ENCODE results near the gene IGFBPL1. TPM values are rescaled to one million over a fixed set of nuclear protein-coding genes. Genes with fewer than 3 reads are reported as not detected.

The IGFBPL1 gene
- total and polyA plus RNA-seq, 4 donors = 0.08 TPM; not detected in 3

DNA sequence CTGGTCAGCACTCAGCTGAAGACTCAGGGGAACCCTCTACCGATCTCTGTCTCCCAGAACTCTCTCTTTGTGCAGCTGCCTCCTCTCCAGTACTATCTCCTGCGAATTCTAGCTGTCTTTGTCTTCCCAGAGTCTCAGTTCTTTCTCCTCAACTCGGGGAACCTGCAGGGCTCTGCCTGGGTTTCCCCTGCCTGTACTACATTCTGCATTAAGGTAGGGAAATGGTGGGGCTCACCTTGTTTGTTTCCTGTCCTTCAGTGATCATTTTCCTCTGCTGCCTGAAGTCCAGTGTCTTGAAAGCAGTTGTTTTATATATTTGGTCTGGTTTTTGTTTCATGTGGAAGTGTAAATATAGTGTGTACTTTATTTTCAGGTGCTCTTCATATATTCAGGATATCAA, 43.1 kb upstream of the IGFBPL1 start:
- no peaks in the 10 kb centered on the region for H3K27me3 ChIP-seq (ENCODE audit: control insufficient read depth in 4 of 4, insufficient read depth in 4 of 4, low read length in 3 of 4)
- no peaks in the 10 kb centered on the region for H3K4me1 ChIP-seq (ENCODE audit: control insufficient read depth in 4 of 4, insufficient read depth in 4 of 4, low read length in 3 of 4)
- 60% methylated on average over 3 of the region's 3 CpGs for WGBS
- H3K4me3 ChIP-seq (ENCODE audit: low read depth in 1 of 3, low read length in 3 of 3) = no peak overlapping the region
- DNase-seq (ENCODE audit: low spot score) = no peak
- TF ChIP-seq RAD21 (IDR thresholded peaks at IDR 0.05) (no peak), NR2F2 (IDR thresholded peaks at IDR 0.05) (no peak)
- H3K9me3 ChIP-seq (ENCODE audit: control insufficient read depth in 4 of 4, low read length in 3 of 4) = no peaks in the 10 kb centered on the region
- no peak overlapping the region for H3K27ac ChIP-seq (ENCODE audit: low read depth in 1 of 2, low read length in 2 of 2)
- H3K9ac ChIP-seq (ENCODE audit: low read depth in 1 of 2, low read length in 2 of 2) = no peak overlapping the region
- no peaks in the 10 kb centered on the region for H3K36me3 ChIP-seq (ENCODE audit: control insufficient read depth in 4 of 4, insufficient read depth in 3 of 4, low read depth in 1 of 4, low read length in 3 of 4)

- Histone ChIP-seq H3K9me3 (ENCODE audit: control insufficient read depth in 4 of 4, low read length in 3 of 4) (peaks cover 0 to 11% (median under 1%) of the 10 kb centered on the region in 4 donors), H3K4me1 (ENCODE audit: control insufficient read depth in 4 of 4, insufficient read depth in 4 of 4, low read length in 3 of 4) (no peaks in the 10 kb centered on the region), H3K27me3 (ENCODE audit: control insufficient read depth in 4 of 4, insufficient read depth in 4 of 4, low read length in 3 of 4) (no peaks in the 10 kb centered on the region), H3K27ac (ENCODE audit: low read depth in 1 of 2, low read length in 2 of 2) (no peak overlapping the region), H3K9ac (ENCODE audit: low read depth in 1 of 2, low read length in 2 of 2) (no peak overlapping the region), H3K36me3 (ENCODE audit: control insufficient read depth in 4 of 4, insufficient read depth in 3 of 4, low read depth in 1 of 4, low read length in 3 of 4) (no peaks in the 10 kb centered on the region), H3K4me3 (ENCODE audit: low read depth in 1 of 3, low read length in 3 of 3) (no peak overlapping the region)
- TF ChIP-seq FOXA2 (IDR thresholded peaks at IDR 0.05) (no peak), NR2F2 (IDR thresholded peaks at IDR 0.05) (no peak), JUND (IDR thresholded peaks at IDR 0.05) (no peak), SP1 (IDR thresholded peaks at IDR 0.05) (no peak), YY1 (IDR thresholded peaks at IDR 0.05) (no peak), ATF3 (IDR thresholded peaks at IDR 0.05) (no peak), GABPA (IDR thresholded peaks at IDR 0.05 in 1 of 2, conservative IDR thresholded peaks at IDR 0.05 in 1 of 2) (no peak), FOXA1 (IDR thresholded peaks at IDR 0.05) (no peak), EGR1 (IDR thresholded peaks at IDR 0.05; ENCODE audit: low read depth in 2 of 2) (no peak), REST (IDR thresholded peaks at IDR 0.05) (no peak), RXRA (IDR thresholded peaks at IDR 0.05) (no peak), RAD21 (IDR thresholded peaks at IDR 0.05) (no peak), ZBTB33 (IDR thresholded peaks at IDR 0.05) (no peak), HNF4A (conservative IDR thresholded peaks at IDR 0.05) (no peak), HNF4G (IDR thresholded peaks at IDR 0.05) (no peak), TAF1 (conservative IDR thresholded peaks at IDR 0.05) (no peak)
- TF ChIP-seq, protein P1, sequence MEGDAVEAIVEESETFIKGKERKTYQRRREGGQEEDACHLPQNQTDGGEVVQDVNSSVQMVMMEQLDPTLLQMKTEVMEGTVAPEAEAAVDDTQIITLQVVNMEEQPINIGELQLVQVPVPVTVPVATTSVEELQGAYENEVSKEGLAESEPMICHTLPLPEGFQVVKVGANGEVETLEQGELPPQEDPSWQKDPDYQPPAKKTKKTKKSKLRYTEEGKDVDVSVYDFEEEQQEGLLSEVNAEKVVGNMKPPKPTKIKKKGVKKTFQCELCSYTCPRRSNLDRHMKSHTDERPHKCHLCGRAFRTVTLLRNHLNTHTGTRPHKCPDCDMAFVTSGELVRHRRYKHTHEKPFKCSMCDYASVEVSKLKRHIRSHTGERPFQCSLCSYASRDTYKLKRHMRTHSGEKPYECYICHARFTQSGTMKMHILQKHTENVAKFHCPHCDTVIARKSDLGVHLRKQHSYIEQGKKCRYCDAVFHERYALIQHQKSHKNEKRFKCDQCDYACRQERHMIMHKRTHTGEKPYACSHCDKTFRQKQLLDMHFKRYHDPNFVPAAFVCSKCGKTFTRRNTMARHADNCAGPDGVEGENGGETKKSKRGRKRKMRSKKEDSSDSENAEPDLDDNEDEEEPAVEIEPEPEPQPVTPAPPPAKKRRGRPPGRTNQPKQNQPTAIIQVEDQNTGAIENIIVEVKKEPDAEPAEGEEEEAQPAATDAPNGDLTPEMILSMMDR (IDR thresholded peaks at IDR 0.05; ENCODE audit: low read depth, low read length, missing input control) = no peak
- TF ChIP-seq, protein P2, sequence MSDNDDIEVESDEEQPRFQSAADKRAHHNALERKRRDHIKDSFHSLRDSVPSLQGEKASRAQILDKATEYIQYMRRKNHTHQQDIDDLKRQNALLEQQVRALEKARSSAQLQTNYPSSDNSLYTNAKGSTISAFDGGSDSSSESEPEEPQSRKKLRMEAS (IDR thresholded peaks at IDR 0.05) = no peak
- no peak for DNase-seq (ENCODE audit: low spot score)
- 86% methylated on average over 3 of the region's 3 CpGs for WGBS
Measured at GRCh38 chr9:38453835-38454234, 29.6 kb upstream of the IGFBPL1 start.

Measured in liver (tissue), 9 donors.